Spleen (tissue), 11 donors: Measurements from ENCODE around the gene NKAIN2. TPM values are rescaled to one million over a fixed set of nuclear protein-coding genes. Genes with fewer than 3 reads are reported as not detected.
A peak's percentile ranks its signal among the peaks of the same experiment; 100 is the strongest.

Source experiments
- DNase-seq: peaks from one replicate; pipeline ENCODE4 v3.0.0-alpha.2; 2020
- H3K27ac ChIP-seq, 8 donors: fragments of 200-600 bp; sonication (generic) in 7 of 8; 1 replicate in 4 of 8; 2 replicates in 4 of 8; pipeline versions ENCODE4 v1.5.0 to v1.8.0; 2016 to 2021; ENCODE audit warnings: inconsistent platforms in 4 of 8, mild to moderate bottlenecking in 4 of 8, moderate library complexity in 1 of 8
- H3K27me3 ChIP-seq, 7 donors: fragments of 200-600 bp; sonication (generic) in 6 of 7; replicated peaks in 1 of 7; 1 replicate in 4 of 7; 2 replicates in 3 of 7; pipeline versions ENCODE4 v1.5.0 to v1.8.0; 2016 to 2021; ENCODE audit warnings: inconsistent platforms in 3 of 7, mild to moderate bottlenecking in 1 of 7
- H3K36me3 ChIP-seq, 6 donors: fragments of 200-600 bp; sonication (generic) in 5 of 6; 1 replicate in 4 of 6; 2 replicates in 2 of 6; pipeline versions ENCODE4 v1.5.0 to v1.8.0; 2016 to 2021; ENCODE audit warnings: inconsistent platforms in 2 of 6
- H3K4me1 ChIP-seq, 6 donors: fragments of 200-600 bp; sonication (generic) in 5 of 6; 1 replicate in 3 of 6; 2 replicates in 3 of 6; pipeline versions ENCODE4 v1.5.0 to v1.8.0; 2016 to 2021; ENCODE audit warnings: inconsistent platforms in 3 of 6
- H3K4me3 ChIP-seq, 8 donors: fragments of 200-600 bp; sonication (generic) in 7 of 8; 1 replicate in 4 of 8; 2 replicates in 4 of 8; pipeline versions ENCODE4 v1.5.0 to v1.8.0; 2016 to 2021; ENCODE audit warnings: inconsistent platforms in 4 of 8, mild to moderate bottlenecking in 4 of 8, moderate library complexity in 2 of 8
- H3K9me3 ChIP-seq, 8 donors: fragments of 200-600 bp; sonication (generic) in 7 of 8; 1 replicate in 4 of 8; 2 replicates in 4 of 8; pipeline versions ENCODE4 v1.5.0 to v1.8.0; 2016 to 2021; ENCODE audit warnings: inconsistent platforms in 4 of 8
- CTCF ChIP-seq, 11 experiments: fragments of 200-600 bp in 7 of 11; fragments of 450-650 bp in 4 of 11; sonication (generic) in 4 of 11; IDR thresholded peaks in 8 of 11; conservative IDR thresholded peaks in 3 of 11; 1 replicate in 7 of 11; 2 replicates in 4 of 11; pipeline versions ENCODE4 v1.4.0 to v1.8.0; 2016 to 2021; ENCODE audit warnings: antibody characterized with exemption in 11 of 11, inconsistent platforms in 4 of 11, mild to moderate bottlenecking in 1 of 11
- POLR2A ChIP-seq, 3 donors: fragments of 450-650 bp; IDR thresholded peaks; one replicate each; pipeline ENCODE4 v1.5.1; 2017; ENCODE audit warnings: antibody characterized with exemption in 3 of 3, mild to moderate bottlenecking in 1 of 3
- POLR2AphosphoS5 ChIP-seq, 3 donors: sonication (generic); formaldehyde crosslinking; IDR thresholded peaks; one replicate each; pipeline ENCODE4 v1.5.1; 2017; ENCODE audit warnings: antibody characterized with exemption in 3 of 3
- whole genome bisulfite sequencing, 5 donors: extraction: QIAGEN DNeasy Blood & Tissue Kit in 3 of 5; methylation state at CpG; one replicate each; pipeline versions ENCODE4 v1.1.5 to v1.1.7; 2013 to 2018; 5-methylcytosine and 5-hydroxymethylcytosine counted together
- intact Hi-C: fragments of 100-400 bp; cut with DNase I; formaldehyde crosslinking; loops from one replicate; pipeline ENCODE4 v1.15.0; 2023; ENCODE audit warnings: low total_unique reads
- polyA plus RNA-seq, 3 donors: library from polyadenylated mRNA; stranded (reverse); fragments of 200-250 nt; gene quantifications; one replicate each; pipeline ENCODE4 v1.2.1, GENCODE V29; 2013
- total RNA-seq, 7 donors: library from RNA; depleted of rRNA in 3 of 7; stranded (reverse); fragments of >200 nt in 3 of 7; fragmentation: NEBNext Ultra II Directional in 4 of 7; extraction: Animal tissue kit (Norgen Biotek cat#: 25700) in 4 of 7; gene quantifications; one replicate each; pipeline versions ENCODE4 v1.1.0 to v1.2.1, GENCODE V29; 2016 to 2021
- donor health status: healthy with polysubstance abuse.
- donor health status: DM: no; HTN: no; CAD: no; lungs with moderate emphysema.
- donor health status: DM: no; HTN: no; CAD: no.
- donor health status: Bipolar disorder and iron deficiency.
- donor health status: healthy.
- donor health status: DM: no; HTN: no; CAD: no.
- donor health status: DM: yes; HTN: yes; CAD: no.

NKAIN2 gene
- total and polyA plus RNA-seq, 10 donors, result 0.13 to 0.51 (median 0.18) TPM; not detected in 4

- H3K4me1 ChIP-seq, result no peaks in the 10 kb centered on the region
- no peaks in the 10 kb centered on the region for H3K36me3 ChIP-seq
- intact Hi-C loops, result no loop called here
- 59 to 96% (median 90%) methylated on average over 2 of the region's 2 CpGs for WGBS, 5 donors
- H3K4me3 ChIP-seq, result no peak overlapping the region
- TF ChIP-seq CTCF (IDR thresholded peaks at IDR 0.05 in 8 of 11, conservative IDR thresholded peaks at IDR 0.05 in 3 of 11) (no peak), POLR2AphosphoS5 (IDR thresholded peaks at IDR 0.05) (no peak), POLR2A (IDR thresholded peaks at IDR 0.05) (no peak)
- DNase-seq, result no peak
- H3K27me3 ChIP-seq, result no peaks in the 10 kb centered on the region
- no peak overlapping the region for H3K27ac ChIP-seq
- no peaks in the 10 kb centered on the region for H3K9me3 ChIP-seq
Measured at GRCh38 chr6:124825564-124825963, 1021.9 kb downstream of the NKAIN2 start.

GRCh38 chr6:124829822-124830221 lies 1026.2 kb downstream of the NKAIN2 start:
- TF ChIP-seq POLR2AphosphoS5 (IDR thresholded peaks at IDR 0.05) (no peak), CTCF (IDR thresholded peaks at IDR 0.05 in 8 of 11, conservative IDR thresholded peaks at IDR 0.05 in 3 of 11) (no peak), POLR2A (IDR thresholded peaks at IDR 0.05) (no peak)
- Histone ChIP-seq H3K4me1 (no peaks in the 10 kb centered on the region), H3K9me3 (no peaks in the 10 kb centered on the region), H3K27ac (no peak overlapping the region), H3K36me3 (no peaks in the 10 kb centered on the region), H3K4me3 (no peak overlapping the region), H3K27me3 (no peaks in the 10 kb centered on the region)
- 97 to 98% (median 98%) methylated on average over 1 of the region's 1 CpG for WGBS, 5 donors
- DNase-seq, result no peak
- intact Hi-C loops, result no loop called here

GRCh38 chr6:124830506-124830905 lies 1026.8 kb downstream of the NKAIN2 start:
- Histone ChIP-seq H3K4me1 (no peaks in the 10 kb centered on the region), H3K9me3 (no peaks in the 10 kb centered on the region), H3K27me3 (no peaks in the 10 kb centered on the region), H3K36me3 (no peaks in the 10 kb centered on the region), H3K27ac (no peak overlapping the region), H3K4me3 (no peak overlapping the region)
- TF ChIP-seq POLR2AphosphoS5 (IDR thresholded peaks at IDR 0.05) (no peak), POLR2A (IDR thresholded peaks at IDR 0.05) (no peak), CTCF (IDR thresholded peaks at IDR 0.05 in 8 of 11, conservative IDR thresholded peaks at IDR 0.05 in 3 of 11) (no peak)
- intact Hi-C loops, result no loop called here
- no peak for DNase-seq

- Histone ChIP-seq H3K36me3 (no peaks in the 10 kb centered on the region), H3K4me1 (no peaks in the 10 kb centered on the region), H3K4me3 (no peak overlapping the region), H3K27ac (no peak overlapping the region), H3K27me3 (no peaks in the 10 kb centered on the region), H3K9me3 (no peaks in the 10 kb centered on the region)
- intact Hi-C loops, result no loop called here
- 86 to 94% (median 92%) methylated on average over 1 of the region's 1 CpG for WGBS, 5 donors
- DNase-seq, result no peak
- peak in 2 of 11 experiments; percentile 14 to 27 for TF ChIP-seq CTCF (IDR thresholded peaks at IDR 0.05 in 8 of 11, conservative IDR thresholded peaks at IDR 0.05 in 3 of 11)
- no peak for TF ChIP-seq POLR2AphosphoS5 (IDR thresholded peaks at IDR 0.05)
- TF ChIP-seq POLR2A (IDR thresholded peaks at IDR 0.05), result no peak
Measured at GRCh38 chr6:124854338-124854922, 1050.8 kb downstream of the NKAIN2 start.
